Loucy (cell line): ENCODE measurements around the gene ZNF280A.

ENCODE experiments used
- CTCF ChIP-seq: fragments of 200-600 bp; sonication (generic); conservative IDR thresholded peaks from 2 replicates; pipeline ENCODE4 v1.5.1; 2014; ENCODE audit warnings: mild to moderate bottlenecking, antibody characterized with exemption, low read length
- EZH2phosphoT487 ChIP-seq: fragments of 200-600 bp; IDR thresholded peaks from 2 replicates; pipeline ENCODE4 v1.6.1; 2018; ENCODE audit warnings: antibody characterized with exemption, mild to moderate bottlenecking, moderate library complexity, borderline replicate concordance

- peak; percentile 100 for TF ChIP-seq CTCF
- TF ChIP-seq EZH2phosphoT487: no peak
These were observed 39.0 kb upstream of the ZNF280A start, which contains the start of gene PRAME for GRCh38 chr22:22558972-22559603.
